B cell (primary cell): ENCODE measurements around the gene MYO1H. TPM values are rescaled to one million over a fixed set of nuclear protein-coding genes. Genes with fewer than 3 reads are reported as not detected.

Experiments
- ATAC-seq: fragments of 200-7000 bp; cut with Tn5 transposase; one replicate; pipeline ENCODE4 v1.10.0; 2021; ENCODE audit warnings: low read depth, mild to moderate bottlenecking, moderate number of reproducible peaks, moderate library complexity
- CTCF ChIA-PET: fragments of 350-600 bp; sonication (Branson Sonifier 250); formaldehyde crosslinking; loops from one replicate; lab custom pipeline; 2021; ENCODE audit warnings: antibody characterized with exemption, inconsistent platforms; lab: Charles Lee
- POLR2A ChIA-PET: fragments of 350-600 bp; sonication (Branson Sonifier 250); formaldehyde crosslinking; loops from one replicate; lab custom pipeline; 2021; ENCODE audit warnings: antibody characterized with exemption; lab: Charles Lee
- DNase-seq: peaks from one replicate; pipeline ENCODE4 v3.0.0; 2013
- H2AFZ ChIP-seq: 2 replicates; pipeline ENCODE4 v1.6.1; 2012; ENCODE audit warnings: mild to moderate bottlenecking, low read depth, low read length; ENCODE audit not compliant: insufficient read depth, poor library complexity, severe bottlenecking
- H3K27ac ChIP-seq, 2 donors: 1 replicate in 1 of 2; 2 replicates in 1 of 2; pipeline ENCODE4 v1.5.1; 2012 to 2013; ENCODE audit warnings: low read length in 2 of 2, mild to moderate bottlenecking in 2 of 2, moderate library complexity in 1 of 2
- H3K27me3 ChIP-seq, 4 experiments: fragments of 200-600 bp in 1 of 4; sonication (generic) in 1 of 4; replicated peaks in 1 of 4; 1 replicate in 2 of 4; 2 replicates in 2 of 4; pipeline versions ENCODE4 v1.6.1 to v1.7.0; 2013 to 2016; ENCODE audit warnings: low read length in 3 of 4, mild to moderate bottlenecking in 2 of 4, mixed read lengths in 1 of 4, moderate library complexity in 1 of 4; ENCODE audit not compliant: insufficient read depth in 4 of 4, control insufficient read depth in 3 of 4; ENCODE audit errors: control extremely low read depth in 1 of 4
- H3K36me3 ChIP-seq, 2 experiments: replicated peaks in 1 of 2; 1 replicate in 1 of 2; 2 replicates in 1 of 2; pipeline versions ENCODE4 v1.6.1 to v1.7.1; 2013; ENCODE audit warnings: low read length in 1 of 2; ENCODE audit not compliant: insufficient read depth in 2 of 2, control insufficient read depth in 1 of 2; ENCODE audit errors: control extremely low read depth in 1 of 2, extremely low read depth in 1 of 2
- H3K4me1 ChIP-seq, 2 donors: fragments of 200-600 bp in 1 of 2; sonication (generic) in 1 of 2; 1 replicate in 1 of 2; 2 replicates in 1 of 2; pipeline versions ENCODE4 v1.5.1 to v1.6.1; 2013 to 2017; ENCODE audit warnings: low read length in 2 of 2; ENCODE audit not compliant: control insufficient read depth in 2 of 2, insufficient read depth in 2 of 2
- H3K4me2 ChIP-seq: replicated peaks from 2 replicates; pipeline ENCODE3; 2012; ENCODE audit warnings: mild to moderate bottlenecking, low read depth, low read length; ENCODE audit not compliant: poor library complexity, severe bottlenecking
- H3K4me3 ChIP-seq, 5 experiments: fragments of 200-600 bp in 1 of 5; sonication (generic) in 1 of 5; 1 replicate in 3 of 5; 2 replicates in 2 of 5; pipeline versions ENCODE4 v1.5.1 to v1.7.0; 2011 to 2016; ENCODE audit warnings: low read length in 4 of 5, mild to moderate bottlenecking in 4 of 5, low read depth in 2 of 5, control low read depth in 1 of 5, moderate library complexity in 1 of 5; ENCODE audit not compliant: insufficient read depth in 1 of 5; ENCODE audit errors: control extremely low read depth in 1 of 5, extremely low read depth in 1 of 5
- H3K79me2 ChIP-seq: fragments of 200-600 bp; sonication (generic); one replicate; pipeline ENCODE4 v1.6.0; 2016; ENCODE audit warnings: low read length; ENCODE audit not compliant: control insufficient read depth, insufficient read depth
- H3K9ac ChIP-seq: fragments of 200-600 bp; sonication (generic); 2 replicates; pipeline ENCODE4 v1.6.1; 2017; ENCODE audit warnings: mild to moderate bottlenecking, low read length, moderate library complexity
- H3K9me3 ChIP-seq, 3 donors: one replicate each; pipeline versions ENCODE4 v1.6.1 to v1.7.1; 2013; ENCODE audit warnings: low read length in 2 of 3; ENCODE audit not compliant: control insufficient read depth in 2 of 3, insufficient read depth in 1 of 3; ENCODE audit errors: control extremely low read depth in 1 of 3
- H4K20me1 ChIP-seq: 2 replicates; pipeline ENCODE4 v1.6.0; 2012; ENCODE audit warnings: mild to moderate bottlenecking, low read length; ENCODE audit not compliant: insufficient read depth, control insufficient read depth, poor library complexity, severe bottlenecking
- H3K27ac Mint-ChIP-seq: one replicate; pipeline ENCODE4 v1.8.0; 2021; ENCODE audit warnings: mixed read lengths
- H3K27me3 Mint-ChIP-seq: one replicate; pipeline ENCODE4 v1.8.0; 2021; ENCODE audit warnings: mixed read lengths
- H3K4me1 Mint-ChIP-seq: one replicate; pipeline ENCODE4 v1.8.0; 2021; ENCODE audit warnings: mixed read lengths
- H3K4me3 Mint-ChIP-seq: one replicate; pipeline ENCODE4 v1.8.0; 2021; ENCODE audit warnings: mixed read lengths
- H3K9me3 Mint-ChIP-seq: one replicate; pipeline ENCODE4 v1.8.0; 2022; ENCODE audit warnings: mixed read lengths; ENCODE audit not compliant: insufficient read depth
- EZH2 ChIP-seq: IDR thresholded peaks from 2 replicates; pipeline ENCODE4 v1.6.1; 2012; ENCODE audit warnings: borderline replicate concordance, low read depth, mild to moderate bottlenecking, moderate library complexity, low read length; ENCODE audit not compliant: insufficient read depth, poor library complexity, severe bottlenecking
- WGBS: methylation state at CpG from one replicate; pipeline ENCODE4 v1.1.5; 2013; ENCODE audit warnings: missing lambda C conversion rate; ENCODE audit not compliant: insufficient coverage; 5-methylcytosine and 5-hydroxymethylcytosine counted together
- intact Hi-C: fragments of 100-400 bp; cut with micrococcal nuclease; formaldehyde crosslinking; loops from one replicate; pipeline ENCODE4 v1.10.0; 2022
- polyA plus RNA-seq: library from polyadenylated mRNA; depleted of rRNA; stranded (reverse); fragments of >200 nt; gene quantifications from 2 replicates; pipeline ENCODE4 v1.2.3, GENCODE V29; 2012
- total RNA-seq, 2 donors: library from RNA; stranded (reverse); fragments of 120-200 nt in 1 of 2; gene quantifications; 1 replicate in 1 of 2; 2 replicates in 1 of 2; pipeline versions ENCODE4 v1.2.3 to v1.2.4, GENCODE V29; 2013 to 2022
- TF ChIP-seq, protein P1 (sequence below): fragments of 200-600 bp; IDR thresholded peaks from one replicate; pipeline ENCODE4 v1.8.0; 2022; ENCODE audit warnings: antibody characterized with exemption, mild to moderate bottlenecking

MYO1H gene
- total and polyA plus RNA-seq, 2 donors (not counting 1 experiment from before 2014, with no cell fraction given) = not detected

DNA sequence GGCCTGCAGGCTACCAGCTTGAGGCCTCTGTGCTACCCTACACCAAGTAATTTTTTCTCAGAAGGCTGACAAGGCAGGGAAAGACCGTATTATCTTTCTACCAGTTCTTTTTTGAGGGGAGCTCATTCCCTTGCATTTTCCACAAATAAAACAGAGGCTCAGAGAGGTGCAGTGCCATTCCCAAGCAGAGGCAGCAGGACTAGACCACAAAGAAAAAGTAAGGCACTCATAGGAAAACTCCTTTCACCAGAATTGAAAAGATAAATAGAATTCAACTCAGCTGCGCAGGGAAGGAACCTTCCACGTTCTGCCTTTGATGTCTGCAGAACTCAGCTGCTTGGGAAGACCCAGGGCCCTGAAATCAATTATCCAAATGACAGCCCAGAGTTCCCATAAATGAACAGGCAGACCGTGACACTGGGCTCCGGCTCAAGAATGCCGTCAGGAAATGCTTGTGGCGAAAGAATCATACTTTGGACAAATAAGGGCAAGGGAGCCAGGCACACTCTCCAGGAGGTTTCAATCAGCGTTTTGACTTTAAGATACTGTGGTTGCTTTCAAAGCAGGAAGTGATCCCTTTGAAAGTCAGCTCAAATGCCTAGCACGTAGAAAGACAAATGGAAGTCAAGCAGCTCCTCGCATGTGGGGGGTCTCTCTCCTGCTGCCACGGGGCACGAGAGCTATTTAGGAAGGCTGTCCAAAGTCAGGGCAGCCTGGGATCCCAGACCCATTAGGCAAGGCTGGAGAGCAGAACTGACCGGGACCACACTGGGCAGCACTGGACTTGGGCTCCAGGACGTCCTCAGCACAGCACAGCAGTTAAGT, 115.4 kb downstream of the MYO1H start:
- H2AFZ ChIP-seq = no peak overlapping the region
- intact Hi-C loops = no loop called here
- peaks cover 79% of the 10 kb centered on the region for H3K79me2 ChIP-seq
- peaks cover 51% of the 10 kb centered on the region for H4K20me1 ChIP-seq
- ChIA-PET CTCF (interaction anchor here (1.0 to 1.2 kb wide), 2 partner anchors 9 to 33 kb away, joined by 3 to 4 read pairs; no protein-coding TSS in a partner anchor), POLR2A (no interaction called here)
- no peak overlapping the region for H3K4me3 ChIP-seq
- no peak overlapping the region for H3K27ac ChIP-seq
- H3K9me3 ChIP-seq = no peaks in the 10 kb centered on the region
- no peak overlapping the region for H3K27ac Mint-ChIP-seq
- WGBS = 60% methylated on average over 11 of the region's 14 CpGs
- no peak for ATAC-seq
- DNase-seq = no peak
- H3K27me3 ChIP-seq = no peaks in the 10 kb centered on the region
- H3K27me3 Mint-ChIP-seq = no peaks in the 10 kb centered on the region
- no peak overlapping the region for H3K4me2 ChIP-seq
- no peak overlapping the region for H3K4me3 Mint-ChIP-seq
- H3K9ac ChIP-seq = no peak overlapping the region
- H3K4me1 Mint-ChIP-seq = peaks cover 21% of the 10 kb centered on the region
- no peak for TF ChIP-seq EZH2
- TF ChIP-seq, protein P1, sequence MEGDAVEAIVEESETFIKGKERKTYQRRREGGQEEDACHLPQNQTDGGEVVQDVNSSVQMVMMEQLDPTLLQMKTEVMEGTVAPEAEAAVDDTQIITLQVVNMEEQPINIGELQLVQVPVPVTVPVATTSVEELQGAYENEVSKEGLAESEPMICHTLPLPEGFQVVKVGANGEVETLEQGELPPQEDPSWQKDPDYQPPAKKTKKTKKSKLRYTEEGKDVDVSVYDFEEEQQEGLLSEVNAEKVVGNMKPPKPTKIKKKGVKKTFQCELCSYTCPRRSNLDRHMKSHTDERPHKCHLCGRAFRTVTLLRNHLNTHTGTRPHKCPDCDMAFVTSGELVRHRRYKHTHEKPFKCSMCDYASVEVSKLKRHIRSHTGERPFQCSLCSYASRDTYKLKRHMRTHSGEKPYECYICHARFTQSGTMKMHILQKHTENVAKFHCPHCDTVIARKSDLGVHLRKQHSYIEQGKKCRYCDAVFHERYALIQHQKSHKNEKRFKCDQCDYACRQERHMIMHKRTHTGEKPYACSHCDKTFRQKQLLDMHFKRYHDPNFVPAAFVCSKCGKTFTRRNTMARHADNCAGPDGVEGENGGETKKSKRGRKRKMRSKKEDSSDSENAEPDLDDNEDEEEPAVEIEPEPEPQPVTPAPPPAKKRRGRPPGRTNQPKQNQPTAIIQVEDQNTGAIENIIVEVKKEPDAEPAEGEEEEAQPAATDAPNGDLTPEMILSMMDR = no peak
- no peaks in the 10 kb centered on the region for H3K9me3 Mint-ChIP-seq
- peaks cover 1 to 26% of the 10 kb centered on the region in 2 experiments for H3K36me3 ChIP-seq
- H3K4me1 ChIP-seq = peaks cover 8 to 11% of the 10 kb centered on the region in 2 donors

DNA sequence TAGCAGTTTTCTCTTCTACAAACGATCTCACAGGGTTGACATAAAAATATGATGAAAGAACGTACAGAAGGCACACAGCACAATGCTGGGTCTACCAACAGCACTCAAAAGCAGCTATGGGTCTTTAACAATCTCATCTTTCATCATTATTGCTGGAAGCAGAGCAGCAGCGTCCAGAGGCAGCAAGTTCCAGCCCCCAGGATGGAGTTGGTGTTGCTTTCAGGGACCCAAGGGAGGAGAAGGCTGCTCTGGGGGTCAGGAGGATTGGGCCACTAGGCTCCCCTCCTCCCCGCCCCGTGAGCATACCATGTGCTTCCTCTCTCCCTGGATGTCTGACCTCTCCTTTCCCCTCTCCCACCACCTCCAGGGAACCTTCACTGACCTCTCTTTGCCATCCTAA, 116.1 kb downstream of the MYO1H start:
- no peak overlapping the region for H3K9ac ChIP-seq

More for the DNA sequence above, 116.1 kb downstream of the MYO1H start:
- no peaks in the 10 kb centered on the region for H3K9me3 ChIP-seq
- ATAC-seq (no peak), DNase-seq (no peak)
- TF ChIP-seq, protein P1 = no peak
- Mint-ChIP-seq H3K4me3 (no peak overlapping the region), H3K27ac (no peak overlapping the region), H3K4me1 (peaks cover 21% of the 10 kb centered on the region), H3K9me3 (no peaks in the 10 kb centered on the region), H3K27me3 (no peaks in the 10 kb centered on the region)
- H3K79me2 ChIP-seq = peaks cover 85% of the 10 kb centered on the region
- H3K4me1 ChIP-seq = peaks cover 8 to 11% of the 10 kb centered on the region in 2 donors
- peaks cover 0 to 30% of the 10 kb centered on the region in 2 experiments for H3K36me3 ChIP-seq
- H3K4me2 ChIP-seq = no peak overlapping the region
- no peak overlapping the region for H2AFZ ChIP-seq
- intact Hi-C loops = no loop called here
- H3K27ac ChIP-seq = no peak overlapping the region
- no peak overlapping the region for H3K4me3 ChIP-seq
- ChIA-PET CTCF (interaction anchor here (1.0 kb wide), 1 partner anchor 34 kb away, joined by 3 read pairs; no protein-coding TSS in a partner anchor), POLR2A (no interaction called here)
- H3K27me3 ChIP-seq = no peaks in the 10 kb centered on the region
- H4K20me1 ChIP-seq = peaks cover 51% of the 10 kb centered on the region
- WGBS = 40% methylated on average over 1 of the region's 5 CpGs
